Pancreas (tissue), 10 donors: ENCODE results near the gene PDLIM5. TPM values are rescaled to one million over a fixed set of nuclear protein-coding genes. Genes with fewer than 3 reads are reported as not detected.

ENCODE experiments used
- ATAC-seq, 4 donors: fragments of 200-7000 bp; cut with Tn5 transposase; one replicate each; pipeline versions ENCODE4 v1.8.0 to v1.9.1; 2020; ENCODE audit warnings: mild to moderate bottlenecking in 4 of 4, moderate library complexity in 4 of 4
- DNase-seq, 6 donors: peaks; one replicate each; pipeline ENCODE4 v3.0.0-alpha.2; 2020
- FAIRE-seq: peaks from 2 replicates; lab custom pipeline; 2012; peaks lifted over from hg19 to GRCh38; lab: Jason Lieb, UNC
- H3K27ac ChIP-seq, 4 donors: fragments of 200-600 bp; sonication (generic); 1 replicate in 3 of 4; 2 replicates in 1 of 4; pipeline versions ENCODE4 v1.5.0 to v1.8.0; 2020
- H3K27me3 ChIP-seq, 4 donors: fragments of 200-600 bp; one replicate each; pipeline ENCODE4 v1.8.0; 2021
- H3K36me3 ChIP-seq, 3 donors: fragments of 200-600 bp; sonication (generic) in 1 of 3; one replicate each; pipeline versions ENCODE4 v1.5.0 to v1.8.0; 2020 to 2021
- H3K4me1 ChIP-seq, 3 donors: fragments of 200-600 bp; one replicate each; pipeline ENCODE4 v1.8.0; 2021
- H3K4me3 ChIP-seq, 4 donors: fragments of 200-600 bp; sonication (generic) in 2 of 4; one replicate each; pipeline versions ENCODE4 v1.5.0 to v1.8.0; 2020 to 2021
- H3K9me3 ChIP-seq, 4 donors: fragments of 200-600 bp; one replicate each; pipeline ENCODE4 v1.8.0; 2021
- CTCF ChIP-seq, 4 donors: fragments of 200-600 bp; sonication (generic) in 3 of 4; IDR thresholded peaks; one replicate each; pipeline versions ENCODE4 v1.5.0 to v1.8.0; 2021; ENCODE audit warnings: antibody characterized with exemption in 4 of 4
- whole genome bisulfite sequencing, 2 donors: extraction: QIAGEN DNeasy Blood & Tissue Kit; methylation state at CpG; one replicate each; pipeline ENCODE4 v1.1.7; 2013; 5-methylcytosine and 5-hydroxymethylcytosine counted together
- intact Hi-C, 3 donors: fragments of 100-400 bp; cut with DNase I; formaldehyde crosslinking; loops; one replicate each; pipeline versions ENCODE4 v1.11.1 to v1.14.2; 2022
- polyA plus RNA-seq, 2 donors: library from polyadenylated mRNA; stranded (reverse); fragments of 200-250 nt; gene quantifications; one replicate each; pipeline ENCODE4 v1.2.3, GENCODE V29; 2013
- total RNA-seq, 6 donors: library from RNA; stranded (reverse); fragmentation: NEBNext Ultra II Directional in 4 of 6; extraction: Animal tissue kit (Norgen Biotek cat#: 25700) in 4 of 6; gene quantifications; one replicate each; pipeline versions ENCODE4 v1.2.1 to v1.2.4, GENCODE V29; 2021 to 2023
- donor health status: healthy with polysubstance abuse.
- donor health status: DM: no; HTN: no; CAD: no; lungs with moderate emphysema.
- donor health status: DM: no; HTN: no; CAD: no.
- donor health status: control.
- donor health status: control.
- donor health status: Bipolar disorder and iron deficiency.
- donor health status: DM: yes; HTN: yes; CAD: no.
- donor health status: DM: no; HTN: no; CAD: no.
- donor health status: DM: no; HTN: no; CAD: no.
- donor health status: DM: yes; HTN: yes; CAD: no.

Gene PDLIM5
- total and polyA plus RNA-seq, 8 donors = 13.2 to 99.0 (median 49.8) TPM

DNA sequence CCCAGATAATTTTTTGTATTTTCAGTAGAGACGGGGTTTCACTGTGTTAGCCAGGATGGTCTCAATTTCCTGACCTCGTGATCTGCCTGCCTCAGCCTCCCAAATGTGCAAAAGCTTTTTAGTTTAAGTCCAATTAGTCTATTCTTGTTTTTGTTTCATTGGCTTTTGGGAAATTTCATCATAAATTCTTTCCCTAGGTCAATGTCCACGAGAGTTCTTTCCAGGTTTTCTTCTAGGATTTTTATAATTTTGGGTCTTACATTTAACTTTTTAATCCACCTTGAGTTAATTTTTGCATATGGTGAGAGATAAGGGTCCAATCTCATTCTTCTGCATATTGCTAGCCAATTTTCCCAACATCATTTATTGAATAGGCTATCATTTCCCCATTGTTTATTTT, 36.3 kb upstream of the PDLIM5 start:
- H3K27ac ChIP-seq = no peak overlapping the region
- no peaks in the 10 kb centered on the region for H3K27me3 ChIP-seq
- no peak overlapping the region for H3K4me3 ChIP-seq
- peaks cover 0 to 13% (median 0%) of the 10 kb centered on the region in 3 donors for H3K4me1 ChIP-seq
- intact Hi-C loops = no loop called here
- no peak for TF ChIP-seq CTCF (IDR thresholded peaks at IDR 0.05)
- H3K36me3 ChIP-seq = no peaks in the 10 kb centered on the region
- WGBS, 2 donors = 84 to 94% methylated on average over 3 of the region's 3 CpGs
- no peak for ATAC-seq
- DNase-seq = no peak
- FAIRE-seq = no peak
- no peaks in the 10 kb centered on the region for H3K9me3 ChIP-seq

- no peak for FAIRE-seq
- no peak overlapping the region for H3K27ac ChIP-seq
- H3K36me3 ChIP-seq = no peaks in the 10 kb centered on the region
- 89 to 95% methylated on average over 4 of the region's 4 CpGs for WGBS, 2 donors
- no peaks in the 10 kb centered on the region for H3K27me3 ChIP-seq
- H3K4me1 ChIP-seq = peaks cover 0 to 13% (median 0%) of the 10 kb centered on the region in 3 donors
- no peak for DNase-seq
- no peak for TF ChIP-seq CTCF (IDR thresholded peaks at IDR 0.05)
- H3K4me3 ChIP-seq = no peak overlapping the region
- no peak for ATAC-seq
- intact Hi-C loops = no loop called here
- no peaks in the 10 kb centered on the region for H3K9me3 ChIP-seq
These were observed 35.4 kb upstream of the PDLIM5 start for GRCh38 chr4:94416335-94416734.

- intact Hi-C loops = no loop called here
- no peak for ATAC-seq
- Histone ChIP-seq H3K9me3 (no peaks in the 10 kb centered on the region), H3K27me3 (no peaks in the 10 kb centered on the region), H3K27ac (no peak overlapping the region), H3K4me3 (no peak overlapping the region), H3K36me3 (no peaks in the 10 kb centered on the region), H3K4me1 (peaks cover 0 to 13% (median 0%) of the 10 kb centered on the region in 3 donors)
- FAIRE-seq = no peak
- DNase-seq = no peak
- TF ChIP-seq CTCF (IDR thresholded peaks at IDR 0.05) = no peak
- 90 to 93% methylated on average over 1 of the region's 1 CpG for WGBS, 2 donors
These were observed 34.8 kb upstream of the PDLIM5 start for GRCh38 chr4:94416981-94417380.

DNA sequence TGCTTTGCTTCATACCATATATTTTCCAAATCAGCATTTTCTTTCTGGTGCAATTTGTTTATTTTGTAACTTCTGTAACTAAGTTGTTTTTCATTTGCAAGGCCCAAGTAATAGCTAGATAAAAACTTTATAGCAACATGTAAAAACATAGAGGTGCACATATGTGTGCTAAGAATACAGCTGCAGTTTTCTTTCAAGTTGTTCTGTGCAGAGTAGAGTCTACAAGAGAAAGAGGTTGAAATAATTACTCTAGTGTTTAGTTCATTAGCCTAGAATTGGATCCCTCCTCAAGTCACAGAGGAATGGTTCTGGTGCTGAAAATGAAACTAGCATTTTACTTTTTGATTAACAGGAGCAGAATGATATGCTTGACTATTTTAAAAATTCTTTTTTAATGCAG, 32.2 kb upstream of the PDLIM5 start:
- peaks cover 0 to 6% (median 0%) of the 10 kb centered on the region in 3 donors for H3K4me1 ChIP-seq
- DNase-seq (no peak), ATAC-seq (no peak), FAIRE-seq (no peak)
- no peaks in the 10 kb centered on the region for H3K9me3 ChIP-seq
- H3K27me3 ChIP-seq = no peaks in the 10 kb centered on the region
- H3K4me3 ChIP-seq = no peak overlapping the region
- no peak for TF ChIP-seq CTCF (IDR thresholded peaks at IDR 0.05)
- H3K27ac ChIP-seq = peak overlapping the region in 1 of 4 donors; percentile 17
- no peaks in the 10 kb centered on the region for H3K36me3 ChIP-seq
- intact Hi-C loops = no loop called here

DNA sequence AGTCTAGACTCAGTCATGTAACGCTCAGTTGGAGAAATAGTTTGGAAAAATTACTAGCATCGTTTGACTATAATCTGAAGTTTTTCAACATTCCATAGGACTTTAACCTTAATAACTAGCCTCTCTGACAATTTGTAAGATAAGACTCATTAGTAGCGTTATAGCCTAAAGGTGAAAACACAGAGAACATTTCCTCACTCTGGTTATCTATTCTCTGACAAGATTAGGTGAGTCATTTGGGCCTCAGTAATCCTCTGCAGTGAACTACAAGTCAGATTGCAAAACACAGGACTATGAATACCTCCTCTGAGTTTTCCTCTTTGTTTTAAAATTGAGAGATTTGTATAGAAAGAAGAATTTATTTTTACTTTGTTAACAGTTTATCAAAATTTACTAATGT, 31.8 kb upstream of the PDLIM5 start:
- FAIRE-seq (no peak), ATAC-seq (peak in 3 of 4 donors; percentile 47 to 75 (median 75)), DNase-seq (no peak)
- intact Hi-C loops = no loop called here
- no peak overlapping the region for H3K4me3 ChIP-seq
- no peaks in the 10 kb centered on the region for H3K27me3 ChIP-seq
- H3K27ac ChIP-seq = peak overlapping the region in 1 of 4 donors; percentile 17
- H3K36me3 ChIP-seq = no peaks in the 10 kb centered on the region
- WGBS, 2 donors = 33 to 43% methylated on average over 3 of the region's 3 CpGs
- peaks cover 0 to 6% (median 0%) of the 10 kb centered on the region in 3 donors for H3K4me1 ChIP-seq
- no peaks in the 10 kb centered on the region for H3K9me3 ChIP-seq
- no peak for TF ChIP-seq CTCF (IDR thresholded peaks at IDR 0.05)
